Measurements from ENCODE around the gene KCNH1.

KCNH1 gene

DNA sequence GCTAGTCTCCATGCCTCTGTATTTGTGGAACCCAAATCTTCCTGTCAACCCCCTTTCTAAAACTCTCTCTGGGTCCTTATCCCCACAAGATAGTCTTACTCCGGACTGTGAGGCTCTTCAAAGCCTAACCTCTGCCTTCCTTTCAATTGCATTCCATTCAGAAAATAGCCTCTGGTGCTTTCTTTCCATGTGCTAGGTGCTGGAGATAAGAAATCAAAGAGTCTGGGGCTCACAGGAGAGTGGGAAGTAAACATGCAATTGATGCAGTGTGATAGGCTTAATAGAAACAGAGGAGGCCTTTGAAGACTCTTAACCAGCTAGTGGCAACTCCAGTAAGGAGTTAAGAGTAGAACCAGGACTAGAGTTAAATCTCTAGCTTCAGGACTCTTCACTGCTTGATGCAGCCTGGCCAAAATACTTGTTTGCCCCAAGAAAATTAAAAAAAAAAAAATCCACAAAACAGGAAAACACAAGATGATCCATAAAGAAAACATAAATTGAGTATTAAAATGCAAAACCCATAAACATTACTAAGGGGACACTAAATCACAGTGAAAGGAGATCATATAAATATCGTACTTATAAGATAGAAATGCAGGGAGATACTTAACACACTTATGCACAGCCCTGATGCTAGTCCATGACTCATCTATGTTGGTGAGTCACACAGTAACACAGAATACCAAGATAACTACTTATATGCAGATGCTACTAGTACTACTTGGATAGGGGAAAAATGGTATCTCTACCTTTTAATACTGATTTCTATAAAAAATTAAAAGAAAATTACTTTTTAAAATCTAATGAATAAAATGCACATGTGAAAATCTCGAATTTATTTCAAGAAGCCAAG is 341.5 kb downstream of the KCNH1 start:
- DNase-seq, result no peak

DNA sequence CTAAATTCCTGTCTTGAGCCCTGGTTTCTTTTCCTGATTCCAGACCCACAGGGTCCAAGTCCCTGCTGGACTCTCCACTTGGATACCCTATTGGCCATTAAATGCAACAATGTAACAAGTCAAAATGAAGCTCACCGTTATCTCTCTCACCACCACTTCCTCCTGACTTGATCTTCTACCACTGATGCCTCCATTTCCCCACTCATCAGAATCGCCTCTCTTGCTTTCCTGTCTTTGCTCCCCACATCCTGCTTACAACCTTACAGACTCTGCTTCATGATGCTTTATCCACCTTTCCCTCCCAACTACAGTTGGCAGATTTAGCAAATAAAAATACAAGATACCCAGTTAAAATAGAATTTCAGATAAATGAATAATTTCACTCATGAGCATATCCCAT is 343.8 kb downstream of the KCNH1 start:
- DNase-seq, result no peak

DNA sequence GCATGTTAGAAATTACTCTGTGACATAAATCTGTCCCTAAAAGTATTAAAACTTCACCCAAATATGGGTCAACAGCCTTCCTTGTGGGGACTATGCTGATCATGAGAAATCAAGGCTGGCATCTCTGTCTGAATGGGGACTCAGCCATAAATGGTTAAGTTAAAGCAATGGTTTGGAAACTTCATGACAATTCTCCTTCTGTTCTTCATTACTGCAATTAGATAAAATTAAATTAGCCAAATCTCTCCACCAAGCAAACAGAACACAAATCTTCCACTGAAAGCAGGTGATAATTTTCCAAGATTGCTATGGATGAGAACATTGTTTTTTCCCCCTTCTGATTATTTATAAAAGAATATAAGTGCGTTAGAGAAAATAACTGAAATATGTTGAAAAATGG is 346.1 kb downstream of the KCNH1 start:
- no peak for DNase-seq

DNA sequence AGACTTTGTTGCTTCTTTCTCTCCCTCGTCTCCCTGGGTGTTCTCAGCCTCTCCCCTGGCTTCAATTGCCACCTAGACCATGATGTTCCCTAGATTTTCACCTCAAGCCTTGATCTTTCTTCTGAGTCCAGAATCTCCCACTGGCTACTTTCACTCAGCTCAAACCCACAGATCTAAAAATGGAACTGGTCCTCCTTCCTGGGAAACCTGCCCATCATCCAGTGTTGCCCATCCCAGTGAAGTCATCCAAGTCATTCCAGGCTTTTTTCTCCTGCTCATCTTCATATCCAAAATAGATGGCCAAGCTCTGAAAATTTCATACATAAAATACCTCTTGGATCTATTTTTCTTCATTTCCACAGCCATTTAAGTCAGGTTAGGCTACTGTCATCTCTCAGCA is 347.4 kb downstream of the KCNH1 start:
- no peak for DNase-seq

DNA sequence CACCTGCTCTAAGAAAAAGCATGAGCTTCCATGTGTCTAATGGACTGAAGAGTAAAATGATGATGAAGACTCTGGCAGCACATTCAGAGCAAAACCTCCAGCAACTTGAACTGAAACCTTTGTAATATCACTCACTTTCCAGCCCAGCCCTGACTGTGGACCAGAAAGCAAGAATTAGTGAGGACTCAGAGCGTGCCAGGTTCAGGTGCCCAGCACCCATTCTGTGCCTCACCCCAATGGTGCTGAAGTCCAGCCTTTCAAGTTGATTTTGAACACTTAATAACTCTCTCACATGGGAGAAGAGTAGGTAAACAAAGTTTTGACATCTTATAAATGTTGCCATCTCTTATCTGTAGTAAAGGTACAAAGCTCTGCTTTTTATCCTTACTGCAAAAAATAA is 350.0 kb downstream of the KCNH1 start:
- DNase-seq, result no peak

DNA sequence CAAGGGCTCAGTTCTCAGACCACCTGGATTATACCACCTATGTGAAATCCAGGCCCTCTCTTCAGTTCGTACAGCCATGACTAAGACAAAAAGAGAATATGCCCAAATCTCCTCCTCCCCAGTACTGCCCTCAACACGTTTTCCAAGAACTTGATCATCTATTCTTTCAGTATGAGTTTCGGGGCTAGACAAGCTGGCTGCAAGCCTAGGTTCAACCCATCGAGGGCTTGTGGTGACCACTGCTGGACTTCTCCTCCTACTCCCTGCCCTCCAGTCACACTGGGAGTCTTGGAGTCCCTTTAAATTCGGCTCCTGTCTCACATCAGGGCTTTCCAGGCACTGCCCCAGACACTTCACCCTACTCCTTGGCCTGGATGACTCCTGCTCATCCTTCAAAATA is 352.3 kb downstream of the KCNH1 start:
- DNase-seq, result no peak

DNA sequence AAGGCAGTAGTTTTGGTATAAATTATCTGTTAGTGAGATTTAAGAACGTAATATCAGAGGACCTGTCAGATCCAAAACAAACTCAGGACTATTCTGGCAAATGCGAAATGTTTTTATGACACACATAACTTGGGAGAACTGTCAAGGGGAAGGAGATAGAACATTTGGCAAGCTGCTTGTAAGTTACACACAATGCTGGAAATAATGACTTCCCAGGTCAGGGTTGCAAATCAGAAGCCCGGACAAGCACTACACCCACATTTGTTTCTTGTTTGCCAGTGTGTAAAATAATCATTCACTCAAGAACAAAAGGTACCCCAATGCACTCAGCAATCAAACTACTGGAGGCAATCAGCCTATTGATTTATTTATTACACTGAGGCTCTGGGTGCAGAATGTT is 354.7 kb downstream of the KCNH1 start:
- DNase-seq, result no peak

DNA sequence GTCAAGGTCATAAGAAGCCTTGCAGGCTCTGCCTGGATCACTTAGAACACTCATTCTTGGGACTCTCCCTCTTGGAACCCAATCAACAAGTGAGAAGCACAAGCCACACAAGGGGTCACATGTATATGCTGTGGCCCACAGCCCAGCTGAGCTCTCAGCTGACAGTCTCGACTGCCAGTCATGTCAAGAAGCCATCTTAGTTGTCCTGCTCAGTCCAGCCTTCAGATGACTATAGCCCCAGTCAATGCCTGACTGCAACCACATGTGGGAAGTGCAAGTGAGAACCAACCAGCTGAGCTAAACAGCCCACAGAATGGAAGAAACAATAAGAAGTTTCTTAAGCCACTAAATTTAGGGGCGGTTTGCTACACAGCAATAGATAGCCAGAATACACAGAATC is 356.0 kb downstream of the KCNH1 start:
- DNase-seq, result no peak

DNA sequence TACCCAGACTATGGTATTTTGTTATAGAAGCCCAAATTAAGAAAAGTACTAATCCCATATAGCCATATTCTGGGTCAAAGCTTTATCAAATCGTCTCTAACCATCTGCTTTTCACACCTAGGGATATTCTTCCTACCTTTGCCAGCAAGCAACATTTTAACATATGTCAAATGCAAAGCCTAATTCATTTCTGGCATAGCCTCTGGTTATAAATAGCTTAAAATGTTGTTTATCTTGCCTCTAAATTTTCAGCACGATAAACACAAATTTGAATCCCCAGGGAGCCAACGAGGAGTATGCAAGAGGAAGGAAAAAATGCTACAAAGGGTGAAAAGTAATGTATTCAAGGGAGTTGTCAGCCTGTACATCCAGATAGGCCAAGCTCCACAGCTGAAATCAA is 357.2 kb downstream of the KCNH1 start:
- no peak for DNase-seq

DNA sequence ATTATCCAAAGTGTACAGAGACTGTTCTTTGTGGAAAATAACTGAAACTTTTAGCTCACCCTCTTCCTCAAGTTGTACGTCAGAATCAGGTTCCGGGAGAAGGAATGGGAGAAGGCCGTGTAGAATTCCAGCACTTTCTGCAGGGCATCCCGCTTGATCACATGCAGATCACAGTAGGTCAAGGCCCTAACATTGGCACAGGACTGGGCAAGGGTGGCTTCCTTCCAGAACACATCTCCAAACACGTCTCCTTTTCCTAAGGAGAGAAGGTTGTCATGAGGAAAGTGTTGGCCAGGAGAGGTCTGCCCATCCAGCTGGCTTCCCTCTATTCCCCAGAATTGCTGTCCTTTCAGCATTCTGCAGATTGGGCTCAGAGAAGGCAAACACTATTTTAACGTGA is 358.7 kb downstream of the KCNH1 start:
- no peak for DNase-seq

DNA sequence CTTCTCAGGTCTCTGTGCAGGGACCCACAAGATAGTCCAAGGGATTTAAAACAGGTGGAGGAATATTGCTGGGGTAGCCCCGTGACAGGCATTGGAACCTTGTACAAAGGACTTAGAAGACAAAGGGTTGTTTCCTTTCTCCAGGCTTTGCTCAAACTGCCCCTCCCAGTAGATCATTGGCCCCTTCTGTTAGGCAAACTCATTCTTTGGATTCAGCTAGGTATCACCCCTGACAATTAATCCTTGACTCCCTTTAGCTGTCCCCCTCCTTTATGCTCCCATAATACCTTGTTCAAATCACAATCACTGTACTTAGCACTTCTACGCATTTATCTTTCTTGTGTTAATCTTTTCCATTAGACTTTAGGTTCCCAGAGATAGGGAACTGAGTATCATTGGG is 360.5 kb downstream of the KCNH1 start:
- DNase-seq, result no peak

DNA sequence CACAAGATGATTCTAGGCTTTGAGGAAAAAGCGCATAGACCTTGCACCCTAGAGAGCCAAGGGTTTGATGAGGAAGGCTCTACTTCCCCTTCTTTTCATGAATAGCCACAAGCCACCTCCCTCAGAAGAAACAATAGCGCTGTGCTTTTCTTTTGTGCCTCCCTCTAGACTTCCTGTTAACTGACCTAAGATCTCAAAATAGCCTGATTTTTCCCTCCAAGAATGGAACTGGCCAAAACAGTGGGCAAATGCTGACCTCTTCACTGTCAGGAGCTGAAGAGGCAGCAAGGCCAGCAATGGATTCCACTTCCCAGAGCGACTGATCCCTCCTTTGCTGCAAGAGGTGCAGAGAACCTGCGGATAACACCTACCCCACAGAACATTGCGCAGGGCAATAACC is 362.8 kb downstream of the KCNH1 start:
- DNase-seq, result no peak

DNA sequence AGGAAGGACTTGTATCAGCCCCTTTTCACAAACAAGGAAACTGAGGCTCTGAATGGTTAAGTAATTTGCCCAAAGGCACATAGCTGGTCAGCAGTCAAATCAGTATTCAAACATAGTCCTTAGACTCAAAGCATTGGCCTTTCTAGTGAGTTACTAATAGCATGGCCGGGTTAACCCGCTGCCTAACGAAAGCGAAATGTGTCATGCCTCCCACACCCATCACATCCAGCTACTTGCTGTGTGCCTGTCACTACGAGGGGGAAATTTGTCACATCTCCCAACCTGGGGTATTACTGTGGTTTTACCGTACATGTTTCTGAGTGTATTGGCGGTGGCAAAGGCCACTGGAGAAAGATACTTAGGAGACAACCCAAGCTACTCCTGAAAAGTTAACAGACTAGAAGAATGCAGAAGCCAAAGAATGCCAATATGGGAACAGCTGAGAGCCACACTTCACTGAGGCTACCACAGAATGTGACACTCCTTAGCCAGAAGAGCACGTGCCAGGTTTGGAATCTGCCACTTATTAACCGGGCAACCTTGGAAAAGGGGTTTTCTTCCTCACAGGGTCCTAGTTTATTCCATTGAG is 363.5 kb downstream of the KCNH1 start:
- no peak for DNase-seq

DNA sequence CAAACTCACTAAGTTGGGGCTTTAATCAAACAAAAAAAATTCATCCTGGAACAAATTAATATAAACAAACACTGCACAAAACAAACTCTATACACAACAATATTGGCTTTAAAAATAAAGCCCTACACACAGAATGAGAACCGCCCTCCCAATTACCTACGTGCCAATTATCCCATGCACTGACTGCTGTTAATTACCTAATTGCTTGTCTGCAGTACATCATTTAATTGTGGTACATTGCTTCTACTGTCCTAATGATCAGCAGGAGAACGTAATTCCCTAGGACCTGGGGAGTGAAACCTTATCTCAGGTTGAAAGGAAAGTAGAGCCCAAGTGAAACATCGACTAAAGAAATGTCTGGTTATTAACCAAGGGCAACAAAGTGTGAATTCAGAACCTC is 364.5 kb downstream of the KCNH1 start:
- no peak for DNase-seq

DNA sequence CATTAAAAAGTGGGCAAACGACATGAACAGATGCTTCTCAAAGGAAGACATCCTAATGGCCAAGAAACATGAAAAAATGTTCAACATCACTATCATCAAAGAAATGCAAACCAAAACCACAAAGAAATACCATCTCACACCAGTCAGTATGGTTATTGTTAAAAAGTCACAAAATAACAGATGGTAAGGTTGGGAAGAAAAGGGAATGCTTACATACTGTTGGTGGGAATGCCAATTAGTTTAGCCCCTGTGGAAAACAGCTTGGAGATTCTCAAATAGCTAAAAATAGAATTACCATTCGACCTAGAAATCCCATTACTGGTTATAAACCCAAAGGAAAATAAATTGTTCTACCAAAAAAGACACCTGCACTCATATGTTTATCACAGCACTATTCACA is 369.4 kb downstream of the KCNH1 start:
- no peak for DNase-seq

DNA sequence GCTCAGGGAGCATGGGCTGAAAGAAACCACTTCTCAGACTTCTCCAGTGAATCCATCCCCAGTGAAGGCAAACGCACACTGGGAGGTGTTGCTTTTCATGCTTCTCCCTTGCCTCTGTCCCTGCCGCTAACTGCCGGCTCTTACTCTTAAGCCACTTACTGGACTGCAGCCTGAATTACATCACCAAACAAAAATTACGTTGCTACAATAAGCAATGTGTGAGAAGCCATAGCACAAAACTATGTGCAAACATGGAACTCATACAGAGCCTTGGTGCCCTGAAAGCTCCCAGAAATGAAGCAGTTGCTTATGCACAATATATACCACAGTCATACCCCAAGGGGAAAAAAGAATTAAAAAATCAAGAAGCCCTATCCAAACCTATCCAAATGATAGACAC is 375.2 kb downstream of the KCNH1 start:
- DNase-seq, result no peak

DNA sequence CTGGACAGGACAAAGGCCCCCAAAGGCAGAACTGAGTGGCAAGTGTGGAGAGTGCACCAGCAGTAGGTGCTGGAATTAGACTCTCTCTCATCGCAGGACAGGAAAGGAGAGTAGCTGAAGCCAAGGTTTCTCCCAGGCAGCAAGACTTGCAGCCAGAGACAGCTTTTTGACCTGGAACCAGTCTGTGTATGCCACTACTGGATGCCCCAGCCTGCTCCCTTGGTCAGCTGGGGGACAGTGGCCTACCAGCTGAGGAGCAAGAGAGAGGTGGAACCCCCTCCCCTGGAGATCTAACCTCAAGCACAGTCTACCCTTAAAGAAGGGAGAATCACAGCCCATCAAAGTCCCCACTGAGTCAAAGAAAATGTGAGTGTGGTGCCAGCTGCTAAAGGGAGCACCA is 375.7 kb downstream of the KCNH1 start:
- DNase-seq, result no peak

DNA sequence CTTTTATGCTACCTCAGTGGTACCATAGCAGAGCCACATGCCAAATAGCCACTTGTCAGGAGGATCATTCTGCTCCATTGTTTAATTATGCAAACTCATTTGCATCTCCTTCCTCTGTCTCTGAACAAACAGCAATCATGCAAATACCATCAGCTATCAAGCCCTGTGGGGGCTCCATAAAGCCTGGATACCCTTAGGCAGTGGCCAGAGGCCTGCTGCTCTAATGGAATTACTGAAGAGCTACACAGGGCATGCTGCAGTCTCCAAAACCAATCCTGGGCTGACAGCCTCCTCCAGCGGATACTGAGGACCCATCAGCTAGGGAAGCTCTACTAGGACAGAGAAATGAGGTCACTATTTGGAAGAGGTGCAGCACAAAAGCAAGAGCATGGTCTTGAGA is 376.3 kb downstream of the KCNH1 start:
- no peak for DNase-seq

DNA sequence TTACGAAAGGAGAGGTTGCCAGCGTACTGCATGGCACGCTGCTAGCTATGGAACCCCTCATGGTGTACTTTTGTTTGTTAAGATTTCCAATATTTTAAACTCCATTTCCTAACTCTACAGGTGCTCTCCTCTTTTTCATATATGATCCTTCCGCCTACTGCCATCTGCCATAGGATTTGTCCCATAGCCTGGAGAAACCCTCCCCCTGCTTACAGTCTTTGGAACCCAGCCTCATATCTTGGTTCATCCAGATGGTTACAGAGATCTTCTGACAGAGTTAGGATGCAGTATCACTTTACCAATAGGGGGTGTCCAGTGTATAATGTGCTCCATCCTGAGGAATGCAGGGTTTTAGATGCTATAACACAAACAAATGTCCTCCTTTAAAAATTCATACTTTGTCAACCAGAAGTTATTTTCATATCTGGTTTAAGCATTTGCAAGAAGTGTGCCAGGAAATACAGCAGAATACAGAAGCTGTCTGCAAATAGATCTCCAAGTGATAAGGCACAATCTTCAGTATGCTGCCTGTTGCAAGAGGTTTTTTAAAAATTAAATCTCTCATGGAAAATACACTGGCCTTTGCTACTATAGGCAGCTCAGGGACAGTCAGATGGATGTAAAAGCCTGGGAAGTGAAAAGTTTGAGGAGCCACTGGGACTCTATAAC is 377.8 kb downstream of the KCNH1 start:
- DNase-seq, result no peak

DNA sequence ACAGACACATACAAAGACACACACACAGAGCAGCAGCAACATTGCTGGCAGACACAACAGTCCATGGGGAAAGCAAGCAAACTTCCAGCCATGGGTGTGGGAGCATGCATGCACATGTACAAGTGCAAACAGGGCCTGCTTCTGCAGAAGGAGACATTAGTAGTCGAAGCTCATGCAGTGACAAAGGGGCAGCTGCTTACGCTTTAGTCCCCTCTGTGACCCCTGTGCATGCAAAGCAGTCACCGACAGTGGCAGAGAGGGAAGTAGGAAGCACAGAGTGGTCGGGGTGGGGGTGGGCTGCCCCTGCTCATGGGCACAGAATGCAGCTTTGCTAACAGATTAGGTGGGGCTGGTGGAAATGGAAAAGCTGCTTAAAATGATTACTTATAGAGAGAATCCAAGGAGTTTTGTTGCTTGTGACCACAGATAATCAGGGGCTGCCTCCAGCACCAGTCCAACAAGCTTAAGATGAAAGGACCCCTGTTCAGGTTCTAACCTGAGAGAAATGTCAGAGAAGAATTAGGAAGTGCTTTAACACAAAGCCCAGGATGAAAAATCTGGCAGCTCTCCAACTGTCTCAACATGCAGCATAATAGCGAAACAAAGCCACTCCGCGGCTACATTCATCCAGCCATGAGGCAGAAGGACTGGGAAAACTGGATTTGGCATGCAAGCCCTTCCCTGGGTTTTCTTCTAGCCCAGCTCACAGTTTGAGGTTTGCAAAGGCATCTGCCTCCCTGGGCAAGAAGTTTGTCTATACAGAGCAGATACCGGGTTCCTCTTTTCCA is 378.9 kb downstream of the KCNH1 start:
- no peak for DNase-seq

DNA sequence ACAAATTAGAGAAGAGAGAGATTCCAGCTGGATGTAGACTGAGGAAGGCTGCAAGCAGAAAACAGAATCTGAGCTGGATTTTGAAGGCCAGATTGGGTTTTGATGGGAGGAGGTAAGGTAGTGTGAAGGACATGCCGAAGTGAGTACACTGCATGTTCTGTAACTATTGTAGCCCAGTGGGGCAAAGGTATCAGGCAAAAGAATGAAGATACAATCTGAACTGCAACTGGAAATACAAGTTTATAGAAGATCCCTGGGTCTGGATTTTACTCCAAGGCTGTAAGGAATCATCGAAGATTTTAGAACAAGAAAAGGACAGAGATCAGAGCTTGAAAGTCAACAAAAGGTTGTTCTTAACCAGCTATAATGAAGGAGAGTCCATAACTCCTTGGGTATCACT is 382.0 kb downstream of the KCNH1 start:
- no peak for DNase-seq

DNA sequence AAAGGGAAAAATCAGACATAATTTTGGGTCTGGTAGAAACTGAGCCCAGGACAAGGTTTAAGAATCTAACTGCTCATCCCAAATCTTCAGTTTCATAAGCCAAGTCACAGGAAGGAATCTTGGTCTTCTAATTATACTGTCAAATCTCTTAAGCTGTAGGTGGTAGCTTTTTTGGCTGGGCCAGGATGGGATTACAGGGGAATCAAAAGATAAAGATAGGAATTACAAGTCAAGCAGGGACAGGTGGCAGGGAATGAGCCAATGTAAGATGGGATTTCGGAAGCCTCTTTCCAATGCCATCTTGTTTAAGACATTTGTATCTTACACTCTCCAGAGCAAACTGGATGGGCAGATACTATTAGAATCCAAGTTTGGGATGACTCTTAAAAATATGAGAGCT is 383.5 kb downstream of the KCNH1 start:
- DNase-seq, result no peak

DNA sequence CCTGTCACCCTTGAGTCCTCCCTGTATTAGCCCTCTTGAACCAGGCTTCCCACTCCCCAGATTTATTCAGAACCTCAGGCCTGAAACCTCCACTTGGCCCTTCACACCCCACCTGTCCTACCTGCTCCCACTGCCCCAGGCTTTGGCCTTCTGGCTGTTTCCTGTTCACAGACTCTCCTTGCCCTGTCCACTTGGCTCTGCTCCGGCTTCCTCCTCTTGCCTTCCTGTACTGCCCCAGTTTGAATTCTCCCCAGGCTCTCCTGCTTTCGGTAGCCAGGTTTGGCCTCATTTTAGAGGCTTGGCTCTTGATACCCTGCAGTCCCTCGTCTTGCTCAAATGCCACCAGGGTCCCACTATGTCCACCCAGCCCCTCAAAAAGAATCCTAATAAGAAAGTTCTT is 385.2 kb downstream of the KCNH1 start:
- DNase-seq, result no peak

DNA sequence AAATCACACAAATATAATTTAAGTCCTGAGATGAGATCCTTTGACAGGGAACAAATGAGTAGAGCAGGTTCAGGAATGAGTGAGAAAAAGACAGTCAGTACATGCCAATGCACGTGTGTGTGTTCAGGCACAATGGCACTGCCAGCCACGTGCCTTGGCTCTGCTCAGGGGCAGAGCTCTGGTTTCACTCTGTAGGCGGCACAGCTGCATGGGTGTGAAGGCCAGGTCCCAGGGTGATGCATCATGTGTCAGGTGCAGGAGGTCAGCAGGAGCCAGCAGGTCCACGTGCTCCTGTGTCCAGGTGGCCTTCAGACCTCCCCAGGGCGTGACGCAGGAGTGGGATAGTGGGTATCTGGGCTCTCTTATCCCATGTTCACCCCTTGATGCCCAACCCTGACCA is 386.1 kb downstream of the KCNH1 start:
- no peak for DNase-seq

All from activated CD4-positive, alpha-beta T cell treated with anti-CD3 and anti-CD28 coated beads, Interleukin-2, amount 50 U/mL, for 4 hours (primary cell).